DOHH2 (cell line): ENCODE data around the gene TBC1D2.
"Not testable (repeated sequence)": the region's sequence is repeated elsewhere in the genome, so short reads cannot be mapped to it uniquely, and the experiment has no call there.

Experiments used
- H3F3A ChIP-seq: fragments of 200-600 bp; sonication (generic), shearing (Covaris generic); 2 replicates; pipeline ENCODE4 v1.6.0; 2016; ENCODE audit warnings: antibody characterized with exemption, mild to moderate bottlenecking; ENCODE audit not compliant: control insufficient read depth, insufficient read depth
- H3K27ac ChIP-seq: fragments of 200-600 bp; sonication (generic); 2 replicates; pipeline ENCODE4 v1.5.1; 2014; ENCODE audit warnings: low read depth, mild to moderate bottlenecking, low read length, moderate library complexity
- H3K27me3 ChIP-seq: fragments of 200-600 bp; sonication (generic); 2 replicates; pipeline ENCODE4 v1.6.1; 2014; ENCODE audit warnings: mild to moderate bottlenecking, low read length, mixed read lengths; ENCODE audit not compliant: control insufficient read depth
- H3K36me3 ChIP-seq: fragments of 200-600 bp; sonication (generic); 2 replicates; pipeline ENCODE4 v1.6.1; 2014; ENCODE audit warnings: mild to moderate bottlenecking, low read length, moderate library complexity, mixed read lengths; ENCODE audit not compliant: control insufficient read depth
- H3K4me1 ChIP-seq: fragments of 200-600 bp; sonication (generic); 2 replicates; pipeline ENCODE4 v1.6.1; 2014; ENCODE audit warnings: mild to moderate bottlenecking, low read length, mixed read lengths; ENCODE audit not compliant: control insufficient read depth
- H3K4me2 ChIP-seq: fragments of 200-600 bp; sonication (generic); 2 replicates; pipeline ENCODE4 v1.6.0; 2014; ENCODE audit warnings: mild to moderate bottlenecking, low read length, moderate library complexity
- H3K4me3 ChIP-seq: fragments of 200-600 bp; sonication (generic); 2 replicates; pipeline ENCODE4 v1.5.1; 2014; ENCODE audit warnings: mild to moderate bottlenecking, low read length, mixed read lengths
- H3K79me2 ChIP-seq: fragments of 200-600 bp; sonication (generic); 2 replicates; pipeline ENCODE4 v1.6.1; 2014; ENCODE audit warnings: mild to moderate bottlenecking, low read length, mixed read lengths; ENCODE audit not compliant: control insufficient read depth
- H3K9me2 ChIP-seq: fragments of 200-600 bp; sonication (generic); replicated peaks from 2 replicates; pipeline ENCODE4 v1.6.1; 2014; ENCODE audit warnings: mild to moderate bottlenecking, low read length, mixed read lengths; ENCODE audit not compliant: control insufficient read depth
- H3K9me3 ChIP-seq: fragments of 200-600 bp; sonication (generic); 2 replicates; pipeline ENCODE4 v1.6.1; 2014; ENCODE audit warnings: antibody characterized with exemption, low read length, mixed read lengths; ENCODE audit not compliant: control insufficient read depth, insufficient read depth
- H4K20me1 ChIP-seq: fragments of 200-600 bp; sonication (generic); 2 replicates; pipeline ENCODE4 v1.6.0; 2014; ENCODE audit warnings: low read depth, mild to moderate bottlenecking, antibody characterized with exemption, low read length, moderate library complexity; ENCODE audit not compliant: control insufficient read depth, insufficient read depth
- CTCF ChIP-seq: fragments of 200-600 bp; sonication (generic); IDR thresholded peaks from one replicate; pipeline ENCODE4 v1.5.1; 2014; ENCODE audit warnings: antibody characterized with exemption, mild to moderate bottlenecking, low read depth, low read length; ENCODE audit not compliant: poor library complexity, severe bottlenecking
- EZH2phosphoT487 ChIP-seq: fragments of 200-600 bp; sonication (generic); IDR thresholded peaks from 2 replicates; pipeline ENCODE4 v1.6.1; 2017; ENCODE audit warnings: borderline replicate concordance, mild to moderate bottlenecking, antibody characterized with exemption, low read length, moderate library complexity, mixed read lengths

Gene TBC1D2

GRCh38 chr9:98275159-98275558, 19.7 kb upstream of the TBC1D2 start:
- H3K9me2 ChIP-seq = no peaks in the 10 kb centered on the region
- no peak overlapping the region for H3K4me3 ChIP-seq
- no peaks in the 10 kb centered on the region for H3K79me2 ChIP-seq
- H3K36me3 ChIP-seq = no peaks in the 10 kb centered on the region
- no peaks in the 10 kb centered on the region for H3K9me3 ChIP-seq
- H3K4me1 ChIP-seq = no peaks in the 10 kb centered on the region
- H3K4me2 ChIP-seq = no peak overlapping the region
- peaks cover 25% of the 10 kb centered on the region for H3K27me3 ChIP-seq
- no peak overlapping the region for H3K27ac ChIP-seq
- TF ChIP-seq EZH2phosphoT487 (no peak), CTCF (no peak)
- H3F3A ChIP-seq = no peaks in the 10 kb centered on the region
- no peaks in the 10 kb centered on the region for H4K20me1 ChIP-seq

- no peak for TF ChIP-seq EZH2phosphoT487
- no peak for TF ChIP-seq CTCF
- no peak overlapping the region for H3K27ac ChIP-seq
- no peaks in the 10 kb centered on the region for H3K36me3 ChIP-seq
- H3K4me2 ChIP-seq = no peak overlapping the region
- H3K9me2 ChIP-seq = no peaks in the 10 kb centered on the region
- H3K27me3 ChIP-seq = peaks cover 13% of the 10 kb centered on the region
- no peak overlapping the region for H3K4me3 ChIP-seq
- no peaks in the 10 kb centered on the region for H3K9me3 ChIP-seq
- H3K79me2 ChIP-seq = no peaks in the 10 kb centered on the region
- no peaks in the 10 kb centered on the region for H3K4me1 ChIP-seq
- H4K20me1 ChIP-seq = no peaks in the 10 kb centered on the region
- H3F3A ChIP-seq = no peaks in the 10 kb centered on the region
Observed at GRCh38 chr9:98272083-98272482, 16.6 kb upstream of the TBC1D2 start.

- TF ChIP-seq EZH2phosphoT487 = no peak
- TF ChIP-seq CTCF = no peak
- H3K4me3 ChIP-seq = no peak overlapping the region
- no peaks in the 10 kb centered on the region for H3K79me2 ChIP-seq
- H3K4me2 ChIP-seq = no peak overlapping the region
- H3F3A ChIP-seq = no peaks in the 10 kb centered on the region
- H3K27me3 ChIP-seq = peaks cover 10% of the 10 kb centered on the region
- no peaks in the 10 kb centered on the region for H4K20me1 ChIP-seq
- H3K4me1 ChIP-seq = no peaks in the 10 kb centered on the region
- no peak overlapping the region for H3K27ac ChIP-seq
- no peaks in the 10 kb centered on the region for H3K36me3 ChIP-seq
- no peaks in the 10 kb centered on the region for H3K9me3 ChIP-seq
- H3K9me2 ChIP-seq = no peaks in the 10 kb centered on the region
Observed at GRCh38 chr9:98271479-98271878, 16.0 kb upstream of the TBC1D2 start.

- not testable (repeated sequence) for H3K4me2 ChIP-seq, H3K27ac ChIP-seq, H3K9me2 ChIP-seq, H3K9me3 ChIP-seq, H3F3A ChIP-seq, H3K4me1 ChIP-seq, H3K27me3 ChIP-seq, H3K4me3 ChIP-seq, H3K36me3 ChIP-seq, H3K79me2 ChIP-seq, H4K20me1 ChIP-seq
Observed at GRCh38 chr9:98270284-98270683, 14.8 kb upstream of the TBC1D2 start.

GRCh38 chr9:98269652-98270051, 14.2 kb upstream of the TBC1D2 start:
- not testable (repeated sequence) for H3K9me2 ChIP-seq, H3K9me3 ChIP-seq, H3K4me2 ChIP-seq, H3K79me2 ChIP-seq, H3K27ac ChIP-seq, H3K4me3 ChIP-seq, H3K36me3 ChIP-seq, H3F3A ChIP-seq, H3K4me1 ChIP-seq, H4K20me1 ChIP-seq
- peaks cover 10% of the 10 kb centered on the region for H3K27me3 ChIP-seq

GRCh38 chr9:98267556-98267955, 12.1 kb upstream of the TBC1D2 start:
- not testable (repeated sequence) for H4K20me1 ChIP-seq, H3K4me2 ChIP-seq, H3K9me2 ChIP-seq, H3K79me2 ChIP-seq, H3F3A ChIP-seq, H3K4me3 ChIP-seq, H3K9me3 ChIP-seq, H3K36me3 ChIP-seq, H3K27ac ChIP-seq, H3K4me1 ChIP-seq
- peaks cover 10% of the 10 kb centered on the region for H3K27me3 ChIP-seq
